Liver (tissue), 3 donors: ENCODE measurements around the gene TMEM131.
A peak's percentile ranks its signal among the peaks of the same experiment; 100 is the strongest.

Experiments used
- CTCF ChIP-seq: fragments of 150-350 bp; IDR thresholded peaks from 2 replicates; pipeline ENCODE4 v1.5.1; 2017; ENCODE audit warnings: improper control_type of control experiment, low read depth, low read length; ENCODE audit not compliant: missing input control
- EGR1 ChIP-seq, 2 donors: IDR thresholded peaks; 2 replicates each; pipeline ENCODE4 v1.6.1; 2016 to 2018; ENCODE audit warnings: antibody characterized with exemption in 2 of 2, low read depth in 2 of 2
- TF ChIP-seq, protein P1 (sequence below): IDR thresholded peaks from 2 replicates; pipeline ENCODE4 v1.6.1; 2016; ENCODE audit warnings: antibody characterized with exemption, mild to moderate bottlenecking
- TF ChIP-seq, protein P2 (sequence below): IDR thresholded peaks from 2 replicates; pipeline ENCODE4 v1.6.1; 2016; ENCODE audit warnings: antibody characterized with exemption
- donor health status: healthy.
- donor health status: healthy.

DNA sequence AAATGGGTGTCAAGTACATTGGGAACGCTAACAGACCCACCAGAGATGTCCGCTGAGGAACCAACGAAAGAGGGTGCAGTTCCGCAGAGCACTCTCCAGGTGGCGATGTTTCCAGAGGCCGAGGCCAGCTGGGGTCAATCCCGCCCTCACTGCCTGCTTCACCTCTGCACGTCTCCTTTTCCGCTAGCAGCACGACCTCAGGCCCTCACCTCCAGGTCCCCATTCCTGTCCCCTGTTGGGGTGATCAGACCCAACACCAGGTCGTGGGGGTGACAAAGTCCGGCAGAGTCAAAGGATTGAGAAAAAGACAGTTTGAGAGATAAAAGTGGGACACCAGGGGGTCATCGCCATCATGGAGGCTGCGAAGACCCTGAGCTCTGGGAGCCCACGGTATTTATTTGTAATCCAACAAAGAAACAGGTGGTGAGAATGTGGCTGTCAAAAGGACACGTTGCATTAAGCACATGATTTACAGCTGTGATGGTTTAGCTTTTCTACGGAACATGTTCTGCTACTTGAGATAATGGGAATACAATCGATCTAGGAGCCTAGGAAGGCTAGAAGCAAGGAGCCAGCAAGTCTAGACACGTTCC, 255.1 kb downstream of the TMEM131 start:
- TF ChIP-seq, protein P1, sequence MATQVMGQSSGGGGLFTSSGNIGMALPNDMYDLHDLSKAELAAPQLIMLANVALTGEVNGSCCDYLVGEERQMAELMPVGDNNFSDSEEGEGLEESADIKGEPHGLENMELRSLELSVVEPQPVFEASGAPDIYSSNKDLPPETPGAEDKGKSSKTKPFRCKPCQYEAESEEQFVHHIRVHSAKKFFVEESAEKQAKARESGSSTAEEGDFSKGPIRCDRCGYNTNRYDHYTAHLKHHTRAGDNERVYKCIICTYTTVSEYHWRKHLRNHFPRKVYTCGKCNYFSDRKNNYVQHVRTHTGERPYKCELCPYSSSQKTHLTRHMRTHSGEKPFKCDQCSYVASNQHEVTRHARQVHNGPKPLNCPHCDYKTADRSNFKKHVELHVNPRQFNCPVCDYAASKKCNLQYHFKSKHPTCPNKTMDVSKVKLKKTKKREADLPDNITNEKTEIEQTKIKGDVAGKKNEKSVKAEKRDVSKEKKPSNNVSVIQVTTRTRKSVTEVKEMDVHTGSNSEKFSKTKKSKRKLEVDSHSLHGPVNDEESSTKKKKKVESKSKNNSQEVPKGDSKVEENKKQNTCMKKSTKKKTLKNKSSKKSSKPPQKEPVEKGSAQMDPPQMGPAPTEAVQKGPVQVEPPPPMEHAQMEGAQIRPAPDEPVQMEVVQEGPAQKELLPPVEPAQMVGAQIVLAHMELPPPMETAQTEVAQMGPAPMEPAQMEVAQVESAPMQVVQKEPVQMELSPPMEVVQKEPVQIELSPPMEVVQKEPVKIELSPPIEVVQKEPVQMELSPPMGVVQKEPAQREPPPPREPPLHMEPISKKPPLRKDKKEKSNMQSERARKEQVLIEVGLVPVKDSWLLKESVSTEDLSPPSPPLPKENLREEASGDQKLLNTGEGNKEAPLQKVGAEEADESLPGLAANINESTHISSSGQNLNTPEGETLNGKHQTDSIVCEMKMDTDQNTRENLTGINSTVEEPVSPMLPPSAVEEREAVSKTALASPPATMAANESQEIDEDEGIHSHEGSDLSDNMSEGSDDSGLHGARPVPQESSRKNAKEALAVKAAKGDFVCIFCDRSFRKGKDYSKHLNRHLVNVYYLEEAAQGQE, result no peak
- TF ChIP-seq EGR1 (IDR thresholded peaks at IDR 0.05; ENCODE audit: low read depth in 2 of 2), result no peak
- TF ChIP-seq CTCF, result peak; percentile 61
- TF ChIP-seq, protein P2, sequence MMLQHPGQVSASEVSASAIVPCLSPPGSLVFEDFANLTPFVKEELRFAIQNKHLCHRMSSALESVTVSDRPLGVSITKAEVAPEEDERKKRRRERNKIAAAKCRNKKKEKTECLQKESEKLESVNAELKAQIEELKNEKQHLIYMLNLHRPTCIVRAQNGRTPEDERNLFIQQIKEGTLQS, result no peak
